ENCODE data around the gene GRAMD2B. TPM values are rescaled to one million over a fixed set of nuclear protein-coding genes. Genes with fewer than 3 reads are reported as not detected.
"Not testable (repeated sequence)": the region's sequence is repeated elsewhere in the genome, so short reads cannot be mapped to it uniquely, and the experiment has no call there.

Gene GRAMD2B
- total RNA-seq, 2 donors from 2014 or later: 59.3 to 79.5 TPM

DNA sequence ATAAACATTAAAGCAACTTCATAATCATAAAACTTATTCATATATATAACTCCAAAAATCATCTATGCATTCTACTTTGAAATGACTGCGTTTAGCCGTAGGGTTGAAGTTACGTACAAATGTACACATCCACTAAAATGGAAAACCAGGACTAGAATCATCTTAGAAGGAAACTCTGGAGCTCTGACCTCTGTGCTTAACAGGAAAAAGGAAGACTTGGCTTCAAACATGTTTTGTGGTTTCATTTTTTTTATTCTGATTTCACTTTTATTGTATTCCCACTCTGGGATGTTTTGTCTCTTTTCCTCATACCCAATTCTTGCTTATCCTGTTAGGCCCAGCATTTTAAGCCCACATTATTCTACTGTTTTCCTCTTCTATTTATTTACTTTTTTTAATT lies 44.9 kb downstream of the GRAMD2B start:
- DNase-seq (ENCODE audit: low spot score): no peak
- Histone ChIP-seq H3K9me3 (no peaks in the 10 kb centered on the region), H3K27me3 (replicated peaks; ENCODE audit: insufficient read depth) (no peaks in the 10 kb centered on the region), H3K36me3 (peaks cover 23% of the 10 kb centered on the region), H3K4me1 (ENCODE audit: control insufficient read depth in 1 of 2, low read depth in 2 of 2) (peaks cover 26 to 34% of the 10 kb centered on the region in 2 donors), H3K27ac (no peak overlapping the region), H3K4me3 (no peak overlapping the region)
- ATAC-seq (ENCODE audit: insufficient number of reproducible peaks, low FRiP score, low read depth): no peak
- TF ChIP-seq, protein P1, sequence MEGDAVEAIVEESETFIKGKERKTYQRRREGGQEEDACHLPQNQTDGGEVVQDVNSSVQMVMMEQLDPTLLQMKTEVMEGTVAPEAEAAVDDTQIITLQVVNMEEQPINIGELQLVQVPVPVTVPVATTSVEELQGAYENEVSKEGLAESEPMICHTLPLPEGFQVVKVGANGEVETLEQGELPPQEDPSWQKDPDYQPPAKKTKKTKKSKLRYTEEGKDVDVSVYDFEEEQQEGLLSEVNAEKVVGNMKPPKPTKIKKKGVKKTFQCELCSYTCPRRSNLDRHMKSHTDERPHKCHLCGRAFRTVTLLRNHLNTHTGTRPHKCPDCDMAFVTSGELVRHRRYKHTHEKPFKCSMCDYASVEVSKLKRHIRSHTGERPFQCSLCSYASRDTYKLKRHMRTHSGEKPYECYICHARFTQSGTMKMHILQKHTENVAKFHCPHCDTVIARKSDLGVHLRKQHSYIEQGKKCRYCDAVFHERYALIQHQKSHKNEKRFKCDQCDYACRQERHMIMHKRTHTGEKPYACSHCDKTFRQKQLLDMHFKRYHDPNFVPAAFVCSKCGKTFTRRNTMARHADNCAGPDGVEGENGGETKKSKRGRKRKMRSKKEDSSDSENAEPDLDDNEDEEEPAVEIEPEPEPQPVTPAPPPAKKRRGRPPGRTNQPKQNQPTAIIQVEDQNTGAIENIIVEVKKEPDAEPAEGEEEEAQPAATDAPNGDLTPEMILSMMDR (IDR thresholded peaks at IDR 0.05): no peak

DNA sequence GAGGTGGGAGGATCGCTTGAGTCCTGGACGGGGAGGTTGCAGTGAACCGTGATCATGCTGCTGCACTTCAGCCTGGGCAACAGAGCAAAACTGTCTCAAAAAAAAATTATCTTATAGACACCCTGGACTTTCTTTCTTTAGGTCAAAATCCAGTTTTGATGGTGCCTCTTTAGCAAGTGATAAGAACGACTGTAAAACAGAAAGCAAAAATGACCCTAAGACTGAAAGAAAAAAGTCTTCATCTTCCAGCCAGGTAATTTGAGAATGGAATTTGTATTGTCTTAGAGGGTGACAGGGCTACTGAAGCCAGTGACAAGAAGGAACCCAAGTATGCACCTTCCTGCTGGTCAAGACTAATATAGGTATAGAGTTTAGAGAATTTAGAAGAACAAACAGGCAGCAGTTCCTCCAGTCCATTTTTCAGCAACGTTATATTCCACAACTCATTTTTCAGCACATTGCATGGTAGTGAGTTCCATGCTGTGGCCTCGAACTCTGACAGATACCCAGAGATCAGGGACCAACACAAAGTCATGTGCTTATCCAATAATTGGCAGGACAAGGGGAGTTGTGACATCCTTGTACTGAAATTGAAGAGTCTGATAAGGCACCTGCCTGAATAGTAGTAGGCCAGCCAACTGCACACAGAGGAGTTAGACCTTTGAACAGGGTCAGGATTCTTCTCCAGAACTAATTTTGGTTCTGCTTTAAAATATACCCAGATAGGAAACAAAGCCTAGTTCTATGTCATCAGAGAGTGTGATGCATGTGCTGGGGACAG lies 46.5 kb downstream of the GRAMD2B start:
- Histone ChIP-seq H3K9me3 (no peaks in the 10 kb centered on the region), H3K4me3 (no peak overlapping the region), H3K36me3 (peaks cover 30% of the 10 kb centered on the region), H3K4me1 (ENCODE audit: control insufficient read depth in 1 of 2, low read depth in 2 of 2) (peaks cover 26 to 34% of the 10 kb centered on the region in 2 donors), H3K27ac (peak overlapping the region in 1 of 2 donors; percentile 15), H3K27me3 (replicated peaks; ENCODE audit: insufficient read depth) (no peaks in the 10 kb centered on the region)
- ATAC-seq (ENCODE audit: insufficient number of reproducible peaks, low FRiP score, low read depth) (no peak), DNase-seq (ENCODE audit: low spot score) (no peak)
- TF ChIP-seq, protein P1 (IDR thresholded peaks at IDR 0.05): no peak

DNA sequence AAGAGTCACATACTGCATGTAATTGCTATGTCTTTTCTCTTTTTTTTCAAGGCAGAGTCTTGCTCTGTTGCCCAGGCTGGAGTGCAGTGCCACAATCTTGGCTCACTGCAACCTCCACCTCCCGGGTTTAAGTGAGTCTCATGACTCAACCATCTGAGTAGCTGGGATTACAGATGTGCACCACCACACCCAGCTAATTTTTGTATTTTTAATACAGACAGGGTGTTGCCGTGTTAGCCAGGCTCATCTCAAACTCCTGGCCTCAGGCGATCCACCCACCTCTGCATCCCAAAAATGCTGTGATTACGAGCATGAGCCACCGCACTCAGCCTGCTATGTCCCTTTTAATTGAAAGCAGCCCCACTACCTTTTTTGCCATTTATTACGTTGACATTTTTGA lies 47.3 kb downstream of the GRAMD2B start:
- Histone ChIP-seq H3K36me3 (peaks cover 30% of the 10 kb centered on the region), H3K4me1 (ENCODE audit: control insufficient read depth in 1 of 2, low read depth in 2 of 2) (peaks cover 26 to 34% of the 10 kb centered on the region in 2 donors), H3K27ac (peak overlapping the region in 1 of 2 donors; percentile 62)
- DNase-seq (ENCODE audit: low spot score); H3K27me3 ChIP-seq (replicated peaks; ENCODE audit: insufficient read depth); H3K9me3 ChIP-seq; ATAC-seq (ENCODE audit: insufficient number of reproducible peaks, low FRiP score, low read depth); H3K4me3 ChIP-seq: not testable (repeated sequence)

DNA sequence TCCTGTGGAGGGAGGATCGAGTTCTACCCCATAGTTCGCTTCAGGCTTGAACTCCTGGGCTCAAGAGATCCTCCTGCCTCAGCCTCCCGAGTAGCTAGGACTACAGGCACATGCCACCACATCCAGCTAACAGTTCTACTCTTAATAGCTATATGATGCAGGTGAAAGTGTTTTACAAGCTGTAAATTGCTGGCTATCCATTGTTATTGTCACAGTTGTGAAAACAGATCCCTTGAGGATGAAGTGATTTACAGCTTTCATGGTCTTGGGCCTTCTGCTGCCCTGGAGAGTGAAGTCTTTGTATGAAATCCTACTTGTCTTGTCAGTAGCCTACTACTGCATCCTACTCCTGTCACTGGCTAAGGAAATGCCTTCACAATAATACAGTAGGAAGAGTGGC lies 48.0 kb downstream of the GRAMD2B start:
- ATAC-seq (ENCODE audit: insufficient number of reproducible peaks, low FRiP score, low read depth) (no peak), DNase-seq (ENCODE audit: low spot score) (no peak)
- peaks cover 26% of the 10 kb centered on the region for H3K36me3 ChIP-seq
- TF ChIP-seq, protein P1 (IDR thresholded peaks at IDR 0.05): no peak
- H3K27ac ChIP-seq: peak overlapping the region; percentile 55 to 62
- H3K4me1 ChIP-seq (ENCODE audit: control insufficient read depth in 1 of 2, low read depth in 2 of 2): peaks cover 26 to 34% of the 10 kb centered on the region in 2 donors
- H3K9me3 ChIP-seq: no peaks in the 10 kb centered on the region
- no peaks in the 10 kb centered on the region for H3K27me3 ChIP-seq (replicated peaks; ENCODE audit: insufficient read depth)
- no peak overlapping the region for H3K4me3 ChIP-seq

DNA sequence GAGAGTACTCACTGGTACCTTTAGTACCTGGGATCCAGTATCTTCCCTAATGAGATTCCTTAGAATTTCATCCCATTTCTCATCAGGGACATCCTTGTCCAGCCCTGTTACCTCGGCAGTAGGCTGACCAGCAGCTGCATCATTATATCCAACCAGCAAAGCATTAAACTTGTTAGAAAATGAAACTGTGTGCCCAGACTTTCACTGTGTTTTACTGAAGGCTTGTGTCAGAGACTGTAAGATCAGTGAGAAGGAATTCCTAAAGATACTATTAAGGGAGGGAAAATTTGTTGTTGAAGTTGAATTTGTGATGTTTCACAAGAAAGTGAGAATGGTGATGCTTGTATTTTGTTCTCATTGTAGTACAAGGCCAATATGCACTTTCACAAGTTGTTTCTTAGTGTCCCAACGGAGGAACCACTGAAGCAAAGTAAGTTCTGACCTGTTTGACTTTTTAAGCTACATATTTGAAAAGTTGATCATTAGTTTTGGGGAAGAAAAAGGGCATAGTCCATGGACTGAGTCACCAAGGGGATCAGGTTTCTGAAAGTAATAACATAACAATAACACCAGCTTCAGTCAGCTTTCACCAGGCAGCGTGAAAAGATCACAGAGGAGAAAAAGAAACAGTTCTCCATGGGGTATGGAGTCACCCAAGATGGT lies 48.8 kb downstream of the GRAMD2B start:
- no peak overlapping the region for H3K4me3 ChIP-seq
- ATAC-seq (ENCODE audit: insufficient number of reproducible peaks, low FRiP score, low read depth): peak; percentile 9
- H3K9me3 ChIP-seq: no peaks in the 10 kb centered on the region
- TF ChIP-seq, protein P1 (IDR thresholded peaks at IDR 0.05): no peak
- H3K4me1 ChIP-seq (ENCODE audit: control insufficient read depth in 1 of 2, low read depth in 2 of 2): peaks cover 26 to 38% of the 10 kb centered on the region in 2 donors
- H3K27me3 ChIP-seq (replicated peaks; ENCODE audit: insufficient read depth): no peaks in the 10 kb centered on the region
- H3K27ac ChIP-seq: peak overlapping the region; percentile 55 to 62
- DNase-seq (ENCODE audit: low spot score): no peak
- H3K36me3 ChIP-seq: peaks cover 20% of the 10 kb centered on the region
